A673 (cell line): ENCODE data around the gene BSG. TPM values are rescaled to one million over a fixed set of nuclear protein-coding genes. Genes with fewer than 3 reads are reported as not detected.
A peak's percentile ranks its signal among the peaks of the same experiment; 100 is the strongest.

ENCODE experiments used
- BruUV-seq: library from RNA; stranded (reverse); fragments of 400-500 nt; replicated peaks from 2 replicates; lab custom pipeline; 2021; lab: Mats Ljungman, UMichigan
- CTCF ChIA-PET: fragments of 300-600 bp; sonication (Branson Sonifier 250); formaldehyde crosslinking; loops from one replicate; lab custom pipeline; 2022; ENCODE audit warnings: antibody characterized with exemption; lab: Charles Lee
- POLR2A ChIA-PET: fragments of 300-600 bp; sonication (Branson Sonifier 250); formaldehyde crosslinking; loops from one replicate; lab custom pipeline; 2022; ENCODE audit warnings: antibody characterized with exemption; ENCODE audit not compliant: low non-redundant PET; lab: Charles Lee
- DNase-seq: peaks from one replicate; pipeline ENCODE4 v3.0.0-alpha.2; 2015; ENCODE audit warnings: low spot score
- H3K27ac ChIP-seq: fragments of 200-600 bp; sonication (generic); 2 replicates; pipeline ENCODE4 v1.5.1; 2016; ENCODE audit warnings: mixed run types, low read depth, mild to moderate bottlenecking, mixed read lengths, antibody characterized with exemption, low read length; ENCODE audit not compliant: poor library complexity, severe bottlenecking
- H3K27me3 ChIP-seq: fragments of 200-600 bp; sonication (generic); replicated peaks from 2 replicates; pipeline ENCODE4 v1.6.1; 2017; ENCODE audit warnings: mixed run types, low read depth, mild to moderate bottlenecking, mixed read lengths, antibody characterized with exemption, low read length; ENCODE audit not compliant: insufficient read depth, poor library complexity
- H3K36me3 ChIP-seq: fragments of 200-600 bp; sonication (generic); 2 replicates; pipeline ENCODE4 v1.6.1; 2016; ENCODE audit warnings: mixed run types, mild to moderate bottlenecking, mixed read lengths, antibody characterized with exemption, low read length; ENCODE audit not compliant: insufficient read depth, poor library complexity, severe bottlenecking
- H3K4me1 ChIP-seq: fragments of 200-600 bp; sonication (generic); 2 replicates; pipeline ENCODE4 v1.6.1; 2017; ENCODE audit warnings: mixed run types, mild to moderate bottlenecking, mixed read lengths, antibody characterized with exemption, low read length; ENCODE audit not compliant: insufficient read depth, poor library complexity, severe bottlenecking
- H3K4me3 ChIP-seq: fragments of 200-600 bp; sonication (generic); 2 replicates; pipeline ENCODE4 v1.5.1; 2016; ENCODE audit warnings: low read depth, mixed run types, mild to moderate bottlenecking, mixed read lengths, low read length; ENCODE audit not compliant: poor library complexity, severe bottlenecking
- H3K9me3 ChIP-seq: fragments of 200-600 bp; sonication (generic); 2 replicates; pipeline ENCODE4 v1.6.1; 2016; ENCODE audit warnings: mixed run types, low read depth, mild to moderate bottlenecking, mixed read lengths, antibody characterized with exemption, low read length; ENCODE audit not compliant: poor library complexity, severe bottlenecking
- CTCF ChIP-seq: fragments of 300-800, 200-600 bp; sonication (generic); conservative IDR thresholded peaks from 2 replicates; pipeline ENCODE4 v1.5.1; 2017; ENCODE audit warnings: low read depth, mild to moderate bottlenecking, antibody characterized with exemption, low read length, moderate library complexity, mixed read lengths
- EZH2 ChIP-seq: fragments of 200-600 bp; sonication (generic); IDR thresholded peaks from 2 replicates; pipeline ENCODE4 v1.6.1; 2017; ENCODE audit warnings: borderline replicate concordance, low read depth, mild to moderate bottlenecking, mixed read lengths, antibody characterized with exemption, low read length; ENCODE audit not compliant: poor library complexity, severe bottlenecking
- intact Hi-C: fragments of 100-400 bp; cut with micrococcal nuclease; formaldehyde crosslinking; loops from one replicate; pipeline ENCODE4 v1.10.0; 2022; ENCODE audit not compliant: unreplicated experiment
- total RNA-seq: library from RNA; stranded (reverse); gene quantifications from 2 replicates; pipeline ENCODE4 v1.2.3, GENCODE V29; 2021

Gene BSG
- total RNA-seq, 1 experiment from 2014 or later = 865 TPM

GRCh38 chr19:610801-611480 lies 38.5 kb downstream of the BSG start:
- intact Hi-C loops = loop anchor here (2.0 kb wide), 1 partner anchor 22 kb away; the partner anchor contains the start of gene POLRMT
- ChIA-PET CTCF (no interaction called here), POLR2A (no interaction called here)
- H3K36me3 ChIP-seq = peaks cover 17% of the 10 kb centered on the region
- TF ChIP-seq EZH2 (no peak), CTCF (no peak)
- H3K27ac ChIP-seq = peak overlapping the region; percentile 84
- peak overlapping the region; percentile 32 for H3K4me3 ChIP-seq
- peak; percentile 98 for DNase-seq
- no peaks in the 10 kb centered on the region for H3K9me3 ChIP-seq
- no peaks in the 10 kb centered on the region for H3K27me3 ChIP-seq
- no TSS peak for BruUV-seq
- H3K4me1 ChIP-seq = peaks cover 33% of the 10 kb centered on the region

DNA sequence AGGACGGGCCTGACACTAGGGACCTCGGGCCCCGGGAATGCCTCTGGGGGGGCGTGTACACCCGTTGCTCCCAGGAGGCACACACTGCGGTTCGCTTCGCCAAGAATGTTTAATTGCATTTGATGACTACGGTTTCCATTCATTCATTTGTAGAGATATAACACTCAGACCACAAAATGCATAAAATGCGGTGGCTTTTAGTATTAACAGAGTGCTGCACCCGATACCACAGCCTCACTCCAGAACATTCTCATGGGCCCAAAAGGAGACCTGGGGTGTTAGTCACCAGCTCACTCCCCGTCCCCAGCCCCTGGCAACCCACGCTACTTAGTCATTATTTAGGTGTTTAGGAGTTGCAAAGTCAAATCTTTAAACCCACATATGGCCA lies 39.1 kb downstream of the BSG start:
- DNase-seq = peak; percentile 85
- POLR2A ChIA-PET = no interaction called here
- Histone ChIP-seq H3K4me3 (no peak overlapping the region), H3K4me1 (peaks cover 33% of the 10 kb centered on the region), H3K36me3 (peaks cover 17% of the 10 kb centered on the region), H3K27ac (peak overlapping the region; percentile 84), H3K9me3 (no peaks in the 10 kb centered on the region), H3K27me3 (no peaks in the 10 kb centered on the region)
- no TSS peak for BruUV-seq
- no peak for TF ChIP-seq CTCF
- TF ChIP-seq EZH2 = no peak
- CTCF ChIA-PET = interaction anchor here (0.7 kb wide), 1 partner anchor 12 kb away, joined by 3 read pairs; no protein-coding TSS in a partner anchor
- intact Hi-C loops = loop anchor here (2.0 kb wide), 1 partner anchor 21 kb away; the partner anchor contains the start of gene POLRMT

DNA sequence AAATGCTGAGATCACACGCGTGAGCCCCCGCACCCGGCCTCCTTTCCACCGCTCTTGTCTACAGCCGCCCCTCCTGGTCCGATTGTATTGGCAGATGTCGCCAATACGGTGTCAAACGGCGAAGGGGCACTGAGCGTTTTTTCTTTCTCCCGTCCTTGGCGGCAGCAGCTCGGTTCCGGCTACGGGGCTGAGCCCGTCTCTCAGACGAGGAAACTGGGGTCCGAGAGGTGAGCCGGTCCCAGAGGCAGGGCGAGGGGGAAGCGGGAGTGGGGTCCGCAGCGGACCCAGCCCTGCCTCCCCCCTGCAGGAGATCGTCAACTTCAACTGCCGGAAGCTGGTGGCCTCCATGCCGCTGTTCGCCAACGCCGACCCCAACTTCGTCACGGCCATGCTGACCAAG lies 40.5 kb downstream of the BSG start:
- POLR2A ChIA-PET = no interaction called here
- no peak for DNase-seq
- no peaks in the 10 kb centered on the region for H3K27me3 ChIP-seq
- CTCF ChIA-PET = interaction anchor here (0.9 kb wide), 1 partner anchor 14 kb away, joined by 8 read pairs; no protein-coding TSS in a partner anchor
- intact Hi-C loops = no loop called here
- peaks cover 33% of the 10 kb centered on the region for H3K4me1 ChIP-seq
- H3K27ac ChIP-seq = no peak overlapping the region
- no TSS peak for BruUV-seq
- no peaks in the 10 kb centered on the region for H3K9me3 ChIP-seq
- peaks cover 23% of the 10 kb centered on the region for H3K36me3 ChIP-seq
- no peak for TF ChIP-seq CTCF
- no peak overlapping the region for H3K4me3 ChIP-seq
